GOT3 (cell line): Measurements from ENCODE around the gene APBB3.
A peak's percentile ranks its signal among the peaks of the same experiment; 100 is the strongest.

Experiments
- DNase-seq: peaks from one replicate; lab custom pipeline; 2025; ENCODE audit warnings: mixed read lengths; lab: John Stamatoyannopoulos, UW

The APBB3 gene

DNA sequence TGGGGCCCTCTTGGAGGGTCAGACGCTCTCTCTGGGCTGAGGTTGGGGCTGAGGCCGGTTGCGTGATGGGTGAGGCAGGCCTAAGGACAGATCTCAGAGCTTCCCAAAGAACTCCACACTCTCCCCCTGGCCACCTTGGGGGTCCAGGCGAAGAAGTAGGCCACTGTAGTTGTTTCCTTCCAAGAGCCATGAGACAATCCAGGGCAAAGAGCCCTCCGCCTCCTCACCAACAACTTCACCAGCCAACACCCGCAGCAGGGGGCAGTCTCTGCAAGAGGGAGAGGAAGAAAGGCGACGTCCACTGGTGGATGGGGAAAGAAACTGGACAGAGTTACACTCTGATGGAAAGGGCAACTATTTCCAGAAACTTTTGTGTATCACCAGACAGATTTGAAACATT lies 10.9 kb upstream of the APBB3 start:
- DNase-seq: no peak

DNA sequence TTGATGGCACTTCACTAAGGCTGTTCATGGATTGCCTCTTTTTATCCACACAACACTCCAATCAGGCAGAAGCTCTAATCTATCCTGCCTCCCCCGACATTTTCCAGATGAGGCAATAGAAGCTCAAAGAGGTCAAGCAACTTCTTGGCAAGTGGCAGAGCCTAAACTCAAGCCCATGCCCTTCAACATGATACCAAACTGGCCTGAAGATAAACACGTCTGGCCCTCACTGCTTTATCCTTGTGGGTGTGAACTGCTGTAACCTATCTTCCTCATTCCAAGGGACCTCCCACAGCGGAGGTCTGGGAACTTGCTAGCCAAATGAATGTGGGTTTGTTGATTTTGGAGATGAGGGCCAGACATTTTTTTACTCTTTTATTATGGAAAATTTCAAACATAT lies 9.8 kb upstream of the APBB3 start:
- DNase-seq: no peak

DNA sequence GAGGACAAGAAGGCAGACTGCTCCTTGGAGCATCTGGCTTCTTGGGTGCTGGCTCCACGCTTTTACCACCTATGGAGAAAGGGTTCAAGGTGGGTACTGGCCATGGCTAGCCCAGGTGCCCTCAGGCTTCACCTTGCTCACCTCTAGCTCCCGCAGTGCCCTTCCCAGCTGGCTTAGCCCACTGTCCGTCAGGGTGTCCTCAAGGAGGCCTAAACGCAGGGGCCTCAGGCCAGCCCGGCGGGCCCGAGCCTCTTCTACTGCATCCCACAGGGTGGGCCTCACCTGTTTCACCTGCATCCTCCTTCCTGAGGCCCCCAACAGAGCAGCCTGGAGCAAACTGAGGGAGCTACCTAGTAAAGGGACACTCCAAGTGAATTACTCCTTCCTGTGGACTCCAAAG lies 9.3 kb upstream of the APBB3 start:
- DNase-seq: no peak

DNA sequence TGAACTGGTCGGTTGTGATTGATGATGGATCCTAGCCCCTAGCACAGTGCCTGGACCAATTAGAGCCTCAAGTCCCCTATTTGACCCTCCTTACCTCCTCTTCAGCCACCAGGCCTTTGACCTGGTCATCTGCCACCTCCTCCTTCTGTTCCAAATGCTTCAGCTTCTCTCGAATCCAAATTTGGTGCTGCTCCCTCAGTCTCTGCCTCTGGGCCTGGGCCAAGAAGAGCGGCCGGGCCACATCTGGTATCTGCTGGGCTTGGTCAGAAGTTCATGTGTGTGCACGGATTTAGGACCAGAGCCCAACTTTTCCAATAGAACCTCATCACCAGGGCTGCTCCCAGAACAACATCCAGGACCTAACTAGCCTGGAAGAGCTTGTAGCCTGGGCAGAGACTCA lies 6.7 kb upstream of the APBB3 start:
- no peak for DNase-seq

DNA sequence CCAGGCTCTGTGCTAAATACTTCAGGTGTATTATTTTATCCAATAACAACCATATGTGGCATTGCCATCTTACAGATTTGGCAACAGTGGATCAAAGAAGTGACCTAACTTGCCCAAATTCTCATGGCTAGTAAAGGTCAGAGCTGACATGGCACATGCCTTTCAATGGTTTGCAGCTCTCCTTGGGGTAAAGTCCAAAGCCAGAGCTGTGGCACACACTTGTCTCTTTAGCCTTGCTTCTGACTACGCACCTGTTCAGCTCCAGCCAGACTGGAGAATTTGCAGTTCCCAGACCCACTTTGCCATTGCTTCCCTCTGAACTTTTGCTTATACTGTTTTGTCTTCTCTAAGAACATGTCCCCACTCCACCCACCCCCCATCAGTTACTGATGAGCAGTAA lies 6.1 kb upstream of the APBB3 start:
- DNase-seq: no peak

DNA sequence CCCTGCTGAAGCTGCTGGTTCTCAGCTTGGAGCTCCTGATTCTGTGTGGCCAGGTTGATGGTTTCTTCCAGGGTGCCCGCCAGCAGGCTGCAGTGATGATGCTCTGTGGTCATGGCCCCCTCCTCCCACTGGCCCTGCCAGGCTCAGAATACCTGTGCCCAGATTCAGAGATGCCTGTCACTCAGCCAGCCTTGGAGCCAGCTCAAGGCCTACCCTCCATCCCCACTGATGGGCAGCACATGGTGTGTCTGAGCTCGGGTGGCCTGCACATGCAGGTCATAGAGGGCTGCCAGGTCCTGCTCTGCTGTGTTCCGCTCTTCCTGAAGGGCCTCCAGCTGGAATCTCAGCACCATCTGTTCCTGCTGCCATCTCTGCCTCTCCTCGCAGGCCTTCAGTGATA lies 5.7 kb upstream of the APBB3 start:
- no peak for DNase-seq

DNA sequence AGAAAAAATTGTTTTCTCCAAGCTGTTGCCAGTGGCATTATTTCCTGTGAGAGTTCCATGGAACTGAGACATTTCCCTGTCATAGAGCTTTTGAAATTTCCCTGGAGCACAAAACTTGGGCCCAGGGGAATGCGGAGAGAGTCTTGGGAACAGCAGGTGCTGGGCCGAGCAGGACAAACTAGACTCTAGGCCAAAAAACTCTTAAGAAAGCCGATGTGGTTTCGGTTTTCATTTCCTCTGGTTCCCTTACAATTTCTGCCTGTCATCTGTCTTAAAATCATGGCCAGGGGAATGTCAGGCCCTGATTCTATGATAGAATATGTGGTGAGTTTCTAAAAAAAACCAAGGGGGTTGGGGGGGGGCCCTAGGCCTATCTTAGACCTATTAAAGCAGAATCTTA lies 4.8 kb upstream of the APBB3 start:
- DNase-seq: no peak

DNA sequence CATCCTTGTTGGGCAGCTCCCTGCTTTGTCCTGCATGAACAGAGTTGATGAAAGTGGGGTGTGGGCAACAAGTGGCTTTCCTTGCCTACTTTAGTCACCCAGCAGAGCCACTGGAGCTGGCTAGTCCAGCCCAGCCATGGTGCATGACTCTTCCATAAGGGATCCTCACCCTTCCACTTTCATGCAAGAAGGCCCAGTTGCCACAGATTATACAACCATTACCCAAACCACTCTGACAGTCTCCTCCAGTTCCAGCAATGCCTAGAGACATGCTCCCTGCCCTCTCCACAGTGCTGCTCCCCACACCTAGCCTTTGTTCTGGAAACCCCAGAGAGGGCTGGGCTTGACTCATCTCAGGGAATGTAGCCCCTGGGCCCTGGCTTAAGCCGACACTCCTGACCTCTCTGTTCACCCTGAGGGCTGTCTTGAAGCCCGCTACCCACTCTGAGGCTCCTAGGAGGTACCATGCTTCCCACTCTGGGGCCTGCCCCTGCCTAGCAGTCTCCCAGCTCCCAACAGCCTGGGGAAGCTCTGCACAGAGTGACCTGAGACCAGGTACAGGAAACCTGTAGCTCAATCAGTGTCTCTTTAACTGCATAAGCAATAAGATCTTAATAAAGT lies 4.2 kb upstream of the APBB3 start:
- no peak for DNase-seq

DNA sequence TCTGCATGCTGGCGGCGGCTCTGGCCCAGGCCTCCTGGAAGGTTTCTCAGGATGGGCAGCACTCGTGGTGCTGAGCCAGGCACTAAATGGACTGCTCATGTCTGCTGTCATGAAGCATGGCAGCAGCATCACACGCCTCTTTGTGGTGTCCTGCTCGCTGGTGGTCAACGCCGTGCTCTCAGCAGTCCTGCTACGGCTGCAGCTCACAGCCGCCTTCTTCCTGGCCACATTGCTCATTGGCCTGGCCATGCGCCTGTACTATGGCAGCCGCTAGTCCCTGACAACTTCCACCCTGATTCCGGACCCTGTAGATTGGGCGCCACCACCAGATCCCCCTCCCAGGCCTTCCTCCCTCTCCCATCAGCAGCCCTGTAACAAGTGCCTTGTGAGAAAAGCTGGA lies 3.5 kb upstream of the APBB3 start:
- no peak for DNase-seq

DNA sequence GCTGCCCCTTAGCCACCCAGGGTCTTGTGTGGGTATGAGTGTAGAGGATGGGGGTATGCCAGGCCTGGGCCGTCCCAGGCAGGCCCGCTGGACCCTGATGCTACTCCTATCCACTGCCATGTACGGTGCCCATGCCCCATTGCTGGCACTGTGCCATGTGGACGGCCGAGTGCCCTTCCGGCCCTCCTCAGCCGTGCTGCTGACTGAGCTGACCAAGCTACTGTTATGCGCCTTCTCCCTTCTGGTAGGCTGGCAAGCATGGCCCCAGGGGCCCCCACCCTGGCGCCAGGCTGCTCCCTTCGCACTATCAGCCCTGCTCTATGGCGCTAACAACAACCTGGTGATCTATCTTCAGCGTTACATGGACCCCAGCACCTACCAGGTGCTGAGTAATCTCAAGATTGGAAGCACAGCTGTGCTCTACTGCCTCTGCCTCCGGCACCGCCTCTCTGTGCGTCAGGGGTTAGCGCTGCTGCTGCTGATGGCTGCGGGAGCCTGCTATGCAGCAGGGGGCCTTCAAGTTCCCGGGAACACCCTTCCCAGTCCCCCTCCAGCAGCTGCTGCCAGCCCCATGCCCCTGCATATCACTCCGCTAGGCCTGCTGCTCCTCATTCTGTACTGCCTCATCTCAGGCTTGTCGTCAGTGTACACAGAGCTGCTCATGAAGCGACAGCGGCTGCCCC lies 2.9 kb upstream of the APBB3 start:
- DNase-seq: no peak

DNA sequence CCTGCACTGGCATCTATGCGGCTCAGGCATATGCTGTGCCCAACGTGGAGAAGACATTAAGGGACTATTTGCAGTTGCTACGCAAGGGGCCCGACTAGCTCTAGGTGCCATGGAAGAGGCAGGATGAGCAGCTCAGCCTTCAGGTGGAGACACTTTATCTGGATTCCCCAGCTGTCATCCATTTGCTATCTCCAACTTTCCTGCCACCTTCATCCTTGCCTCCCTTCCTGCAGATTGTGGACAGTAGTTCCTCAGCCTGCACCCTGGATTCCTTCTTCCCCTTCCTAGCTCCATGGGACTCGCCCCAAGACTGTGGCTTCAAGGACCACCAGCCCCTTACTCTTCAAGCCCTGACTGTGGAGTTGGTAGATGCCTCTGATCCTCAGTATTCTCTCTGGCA lies 2.3 kb upstream of the APBB3 start:
- DNase-seq: no peak

DNA sequence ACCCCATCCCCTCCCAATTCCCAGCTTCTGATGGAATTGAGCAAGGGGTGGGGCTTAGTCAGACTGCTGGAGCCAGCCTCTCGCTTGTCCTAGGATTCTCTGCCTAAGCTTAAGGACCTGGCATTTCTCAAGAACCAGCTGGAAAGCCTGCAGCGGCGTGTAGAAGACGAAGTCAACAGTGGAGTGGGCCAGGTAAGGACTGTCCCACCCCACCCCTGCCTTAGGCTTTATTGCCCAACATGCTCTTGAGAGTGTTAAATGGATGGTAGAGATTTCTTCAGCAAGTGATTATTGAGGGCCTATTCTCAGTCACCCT lies 1.3 kb upstream of the APBB3 start:
- no peak for DNase-seq

DNA sequence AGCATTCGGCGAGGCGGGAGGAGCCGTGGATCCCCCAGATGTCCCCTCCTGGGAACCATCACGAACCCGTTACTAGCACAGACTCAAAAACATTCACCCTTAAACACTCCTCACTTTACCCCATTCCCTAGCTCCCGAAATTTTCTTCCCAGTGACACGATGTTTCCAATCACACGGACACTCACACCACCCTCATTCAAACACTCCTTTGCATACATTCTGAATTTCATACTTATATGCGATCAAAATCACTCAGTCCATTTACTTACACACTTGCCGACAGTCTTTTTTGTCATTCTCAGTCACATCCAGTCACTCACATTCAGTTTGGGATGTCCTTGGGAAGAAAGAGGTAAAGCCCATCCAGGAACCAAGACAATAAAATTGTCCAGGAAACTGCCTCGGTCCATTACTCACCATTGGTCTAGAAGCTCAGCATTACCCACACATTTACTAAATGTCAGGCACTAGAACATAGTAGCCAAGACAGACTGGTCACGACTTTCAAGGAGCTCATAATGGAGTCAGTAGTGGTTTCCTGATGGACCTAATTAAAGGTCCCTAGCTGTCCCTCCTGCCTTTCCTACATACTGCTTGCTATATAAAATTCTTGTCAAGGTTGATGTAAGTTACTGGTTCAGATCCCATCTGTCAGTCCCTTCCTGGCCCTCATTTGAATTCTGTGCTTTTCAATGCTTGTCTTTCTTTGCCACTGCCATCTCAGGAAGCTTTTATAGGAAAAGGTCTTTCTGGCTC lies 804 bp upstream of the APBB3 start:
- no peak for DNase-seq

DNA sequence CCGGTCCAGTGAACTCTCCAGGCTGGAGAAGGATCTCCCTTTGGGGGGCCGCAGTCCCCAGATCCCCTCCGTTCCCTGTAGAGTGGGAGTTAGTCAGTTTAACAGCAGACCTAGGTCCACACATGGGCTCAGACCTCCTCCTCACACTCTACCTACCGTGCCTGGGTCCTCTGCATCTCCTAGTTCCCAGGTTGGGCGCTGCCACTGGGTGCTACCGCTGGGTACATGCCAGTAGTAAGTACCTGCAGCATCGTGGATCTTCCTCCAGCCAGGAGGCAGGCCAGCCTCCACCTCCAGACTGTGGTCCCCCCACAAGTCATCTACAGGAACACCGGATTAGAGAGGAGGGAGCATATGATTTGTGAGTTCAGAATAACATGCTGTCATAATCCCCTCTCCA lies 802 bp downstream of the APBB3 start:
- DNase-seq: no peak

DNA sequence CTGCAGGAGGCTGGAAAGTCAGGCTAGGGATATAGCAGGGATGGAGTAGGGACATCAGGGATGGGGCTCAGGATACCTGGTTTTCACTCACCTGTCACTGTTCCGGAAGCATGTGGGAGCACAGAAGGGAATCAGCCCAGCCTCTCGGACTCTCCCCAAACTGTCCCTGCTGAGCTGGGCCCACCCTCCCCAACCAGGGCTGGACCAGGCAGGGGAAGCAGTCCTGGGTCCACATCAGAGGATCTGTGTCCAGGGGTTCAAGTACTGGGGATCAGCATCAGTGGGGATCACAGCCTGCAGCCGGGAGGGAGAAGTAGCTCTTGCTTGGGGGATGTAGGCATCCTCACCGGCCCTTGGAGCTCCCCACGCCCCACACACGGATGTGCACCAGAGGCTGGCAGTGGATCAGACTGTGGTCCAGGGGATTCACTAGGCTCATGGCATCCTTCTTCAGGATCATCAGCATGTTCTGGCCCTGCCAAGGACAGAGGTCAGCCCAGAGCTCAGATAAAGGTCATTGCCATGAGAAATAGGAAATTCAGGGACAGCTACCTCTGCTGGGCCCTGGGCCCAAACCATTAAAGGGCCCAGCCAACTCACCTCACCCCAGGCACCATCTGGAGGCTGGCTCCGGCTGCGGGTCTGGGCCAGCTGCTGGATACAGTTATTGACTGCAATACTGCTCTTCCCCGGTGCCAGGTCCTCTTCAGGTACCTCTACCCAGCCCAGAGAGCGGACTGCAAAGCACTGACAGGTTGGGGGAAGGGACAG lies 2.5 kb downstream of the APBB3 start:
- DNase-seq: no peak

DNA sequence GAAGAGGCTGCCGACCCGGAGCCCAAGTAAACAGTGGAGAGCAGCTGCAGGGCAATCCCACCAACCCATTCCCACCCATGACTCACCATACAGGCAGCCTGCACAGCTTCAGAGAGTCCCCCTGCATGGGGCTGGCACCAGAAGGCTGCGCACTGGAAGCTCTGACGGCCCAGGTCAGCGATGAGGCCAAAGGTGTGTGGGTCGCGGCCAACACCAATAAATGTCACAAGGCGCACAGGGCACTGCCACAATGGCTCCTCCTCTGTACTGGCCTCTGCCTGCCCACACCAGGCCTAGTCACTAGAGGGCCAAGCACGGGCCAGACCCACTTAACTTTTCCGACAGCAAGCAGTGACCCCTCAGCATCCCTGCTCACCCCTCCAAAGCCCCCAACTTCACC lies 4.2 kb downstream of the APBB3 start:
- no peak for DNase-seq

DNA sequence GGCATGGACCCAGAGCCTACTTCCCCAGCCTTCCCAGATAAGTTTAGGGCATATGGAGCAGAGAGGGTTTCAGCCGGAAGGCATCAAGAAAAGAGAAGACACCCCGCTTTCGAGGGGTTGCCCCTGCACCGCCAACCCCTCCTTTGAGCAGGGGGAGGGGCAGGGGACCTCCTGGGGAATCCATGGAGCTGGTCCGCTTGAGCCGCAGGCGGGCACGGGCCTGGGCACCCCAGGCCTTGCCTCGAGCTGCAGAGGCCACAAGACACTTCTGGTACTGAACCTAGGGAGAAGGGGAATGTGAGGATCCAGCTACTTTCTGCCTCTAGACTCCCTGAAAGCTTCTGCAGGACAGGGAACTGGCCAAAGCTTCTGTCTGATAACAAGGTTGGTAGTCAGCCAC lies 5.9 kb downstream of the APBB3 start:
- no peak for DNase-seq

DNA sequence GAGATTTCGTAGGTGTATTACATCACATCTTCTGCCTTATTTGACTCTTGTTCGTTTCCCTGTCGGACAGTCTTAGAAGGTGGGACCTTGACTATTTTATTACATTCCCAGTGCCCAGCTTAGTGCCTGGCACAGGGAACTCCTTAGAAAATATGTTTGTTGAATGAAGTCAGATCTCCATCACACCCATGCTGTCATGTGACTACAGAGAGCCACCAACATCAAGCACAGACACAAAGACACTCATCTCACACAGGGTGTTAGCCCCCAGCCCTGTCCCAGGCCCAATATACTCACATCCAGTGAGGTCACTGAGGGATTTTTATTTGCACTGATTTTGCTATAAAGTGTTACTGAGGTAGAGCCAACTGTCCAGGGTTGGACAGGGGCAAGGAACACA lies 6.4 kb downstream of the APBB3 start:
- DNase-seq: no peak

DNA sequence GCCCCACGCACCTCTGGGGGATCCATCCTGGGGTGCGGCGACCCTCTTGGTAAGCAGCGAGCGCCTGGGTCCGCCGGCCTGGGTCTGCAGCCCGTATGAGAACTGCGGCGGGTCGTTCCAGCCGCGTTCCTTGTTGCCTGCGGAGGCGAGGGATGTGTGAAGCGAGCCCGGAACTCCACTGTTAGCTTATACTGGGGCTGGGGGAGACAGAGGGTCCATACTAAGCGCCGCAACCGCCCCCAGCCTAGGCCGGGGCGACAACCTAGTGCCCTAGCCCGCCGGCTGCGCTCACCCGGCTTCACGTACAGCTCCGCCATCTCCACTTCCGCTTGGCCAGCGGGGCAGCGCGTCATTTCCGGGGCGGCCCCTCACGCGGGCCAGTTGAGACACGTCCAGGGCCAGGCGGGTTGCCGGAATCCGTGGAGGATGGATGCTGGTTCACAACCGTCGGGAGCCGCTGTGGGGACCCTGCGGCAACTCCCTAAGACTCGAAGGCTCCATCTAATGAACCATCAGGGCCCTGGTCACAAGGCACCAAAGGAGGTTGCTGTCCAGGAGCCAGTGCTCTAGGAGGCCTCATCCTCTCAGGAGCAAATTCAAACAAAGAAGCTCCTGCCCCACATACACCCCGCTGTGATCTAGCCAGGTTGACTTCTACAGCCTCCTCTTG lies 7.1 kb downstream of the APBB3 start, which contains the start of gene SRA1:
Gene SRA1 (minus strand): TSS at position 338 of the 670 bp plus-strand sequence. CDS start 21 bp downstream, at position 317.
- DNase-seq: peak; percentile 82

DNA sequence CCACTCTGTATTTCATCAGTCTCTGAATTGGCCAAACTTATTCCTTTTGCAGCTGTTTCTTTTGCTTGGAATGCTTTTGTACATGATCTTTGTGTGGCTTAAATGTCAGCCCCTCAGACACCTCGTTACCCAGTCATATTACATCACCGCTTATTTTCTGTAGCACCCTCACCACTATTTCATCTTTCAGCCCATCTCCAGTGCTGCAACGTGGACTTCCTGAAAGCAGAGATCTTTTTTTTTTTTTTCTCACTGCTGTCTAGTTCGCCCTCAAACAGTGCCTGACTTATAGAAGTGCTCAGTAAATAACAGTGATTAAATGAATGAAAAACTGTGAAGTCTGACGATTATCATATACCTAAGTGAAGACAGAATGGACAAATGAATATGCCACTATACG lies 8.0 kb downstream of the APBB3 start:
- no peak for DNase-seq

DNA sequence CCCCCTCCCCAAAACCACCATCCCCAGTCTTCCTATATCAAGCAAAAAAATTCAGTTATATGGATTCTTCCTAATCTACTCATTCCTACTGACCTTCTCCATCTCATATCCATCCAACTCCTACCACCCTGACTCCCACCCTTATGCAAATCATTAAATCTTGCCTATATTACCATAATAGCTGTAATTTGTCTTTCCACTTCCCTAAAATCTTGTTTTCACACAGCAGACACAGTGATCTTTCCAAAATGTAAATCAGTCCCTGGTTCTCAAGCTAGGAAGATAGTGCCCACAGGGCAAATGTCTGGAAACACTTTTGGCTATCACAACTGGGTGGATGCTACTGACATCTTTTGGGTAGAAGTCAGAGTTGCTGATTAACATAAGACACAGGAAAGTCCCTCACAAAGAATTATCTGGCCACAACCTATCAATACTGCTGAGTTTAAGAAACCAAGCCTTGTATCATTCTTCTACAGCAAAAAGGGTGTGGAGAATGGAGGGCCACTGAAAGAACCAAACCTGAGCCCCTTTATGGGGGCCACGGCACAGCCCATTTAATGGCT lies 8.6 kb downstream of the APBB3 start:
- DNase-seq: no peak

DNA sequence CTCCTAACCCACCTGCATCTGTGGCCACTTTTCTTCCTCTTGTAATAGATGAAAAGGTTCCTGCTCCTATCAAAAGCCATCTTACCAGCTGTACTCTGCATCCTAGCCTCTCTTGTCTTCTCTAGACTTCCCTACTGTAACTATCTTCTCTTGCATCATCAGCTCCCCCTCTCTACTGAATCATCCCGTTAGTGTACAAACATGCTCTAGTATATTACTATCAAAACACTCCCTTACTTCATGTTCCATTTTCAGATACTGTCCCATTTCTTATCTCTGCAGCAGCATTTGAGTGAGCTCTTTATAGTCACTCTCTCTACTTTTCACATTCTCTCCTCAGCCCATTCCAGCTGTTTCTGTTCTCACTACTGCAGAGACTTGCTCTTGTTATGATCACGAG lies 9.9 kb downstream of the APBB3 start:
- no peak for DNase-seq
